Astrocyte of the cerebellum (primary cell): ENCODE measurements around the gene MPZ.

ENCODE experiments used
- DNase-seq: peaks from one replicate; pipeline ENCODE4 v3.0.0-alpha.2; 2011; ENCODE audit warnings: low read depth
- H3K4me3 ChIP-seq: 2 replicates; pipeline ENCODE4 v1.5.1; 2011; ENCODE audit warnings: mild to moderate bottlenecking, low read depth, low read length, moderate library complexity
- CTCF ChIP-seq: IDR thresholded peaks from 2 replicates; pipeline ENCODE4 v1.5.1; 2012; ENCODE audit warnings: low read length, low read depth, moderate library complexity, mild to moderate bottlenecking; ENCODE audit errors: missing control alignments
- in situ Hi-C: cut with HindIII; loops from 2 replicates; pipeline ENCODE4 v1.10.0; 2017; ENCODE audit warnings: low sequenced_read_pairs

MPZ gene

GRCh38 chr1:161300478-161300877 lies 9.3 kb downstream of the MPZ start:
- DNase-seq, result no peak
- no peak for TF ChIP-seq CTCF
- in situ Hi-C loops, result loop anchor here (5.0 kb wide), 1 partner anchor 93 kb away; no protein-coding TSS in a partner anchor
- H3K4me3 ChIP-seq, result no peak overlapping the region

DNA sequence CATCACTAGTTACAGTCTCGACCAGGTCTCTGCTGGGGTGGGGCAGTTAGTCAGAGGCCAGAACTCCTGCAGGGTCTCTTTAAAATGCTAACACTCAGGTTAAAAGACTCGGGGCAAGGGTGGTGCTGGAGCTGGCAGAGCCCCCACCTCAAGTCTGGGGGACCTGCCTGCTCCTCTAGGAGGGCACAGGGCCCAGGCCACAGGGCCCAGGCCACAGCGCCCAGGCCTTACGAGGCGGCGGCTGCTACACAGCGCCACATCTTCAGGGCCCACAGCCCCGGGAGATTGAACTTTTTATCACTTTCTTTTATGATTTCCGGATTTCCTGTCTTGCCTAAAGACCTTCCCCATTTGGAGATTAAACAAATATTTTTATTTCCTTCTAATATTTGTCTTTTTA lies 10.4 kb downstream of the MPZ start:
- no peak for TF ChIP-seq CTCF
- no peak overlapping the region for H3K4me3 ChIP-seq
- in situ Hi-C loops, result no loop called here
- no peak for DNase-seq

DNA sequence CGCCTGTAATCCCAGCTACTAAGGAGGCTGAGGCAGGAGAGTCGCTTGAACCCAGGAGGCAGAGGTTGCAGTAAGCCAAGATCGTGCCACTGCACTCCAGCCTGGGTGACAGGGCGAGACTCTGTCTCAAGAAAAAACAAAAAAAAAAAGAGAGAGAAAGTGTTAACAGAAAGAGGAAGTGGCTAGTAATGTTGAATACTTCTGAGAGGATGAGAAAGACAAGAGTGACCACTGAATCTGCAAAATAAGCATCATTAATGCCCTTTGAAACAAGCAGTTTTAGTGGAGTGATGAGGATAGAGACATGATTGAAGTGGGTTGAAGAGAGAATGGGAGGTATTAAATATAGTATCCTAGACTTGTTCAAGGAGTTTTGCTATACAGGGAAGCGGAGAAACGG lies 11.7 kb downstream of the MPZ start:
- in situ Hi-C loops, result no loop called here
- H3K4me3 ChIP-seq, result no peak overlapping the region
- no peak for TF ChIP-seq CTCF
- no peak for DNase-seq

GRCh38 chr1:161297415-161297814 lies 12.4 kb downstream of the MPZ start:
- no peak for TF ChIP-seq CTCF
- in situ Hi-C loops, result no loop called here
- no peak for DNase-seq
- no peak overlapping the region for H3K4me3 ChIP-seq

GRCh38 chr1:161290779-161291178 lies 19.0 kb downstream of the MPZ start:
- H3K4me3 ChIP-seq, result no peak overlapping the region
- no peak for TF ChIP-seq CTCF
- DNase-seq, result no peak
- in situ Hi-C loops, result no loop called here

GRCh38 chr1:161287482-161288054 lies 22.2 kb downstream of the MPZ start:
- no peak for DNase-seq
- in situ Hi-C loops, result no loop called here
- no peak overlapping the region for H3K4me3 ChIP-seq
- no peak for TF ChIP-seq CTCF
